HCT116 (cell line): ENCODE measurements around the gene SEMA3G. TPM values are rescaled to one million over a fixed set of nuclear protein-coding genes. Genes with fewer than 3 reads are reported as not detected.

Experiments
- ATAC-seq: fragments of 200-7000 bp; cut with Tn5 transposase; 2 replicates; pipeline ENCODE4 v1.9.1; 2020; ENCODE audit warnings: mild to moderate bottlenecking, moderate library complexity
- BruUV-seq: library from RNA; stranded (reverse); fragments of 400-500 nt; replicated peaks from 2 replicates; lab custom pipeline; 2021; lab: Mats Ljungman, UMichigan
- CTCF ChIA-PET: fragments of 300-600 bp; sonication (Branson Sonifier 250); formaldehyde crosslinking; loops from one replicate; lab custom pipeline; 2021; ENCODE audit warnings: antibody characterized with exemption; lab: Charles Lee
- POLR2A ChIA-PET: fragments of 300-600, 350-600 bp; sonication (Branson Sonifier 250); formaldehyde crosslinking; loops from one replicate; lab custom pipeline; 2021; ENCODE audit warnings: antibody characterized with exemption; lab: Charles Lee
- RAD21 ChIA-PET, 2 experiments: fragments of 300-600 bp; sonication (Branson Sonifier 250); formaldehyde crosslinking; loops; one replicate each; lab custom pipeline; 2023; ENCODE audit warnings: low total read pairs in 2 of 2; ENCODE audit not compliant: uncharacterized antibody in 2 of 2, unreplicated experiment in 2 of 2, low non-redundant PET in 1 of 2; lab: Charles Lee
- DNase-seq: peaks from one replicate; pipeline ENCODE4 v3.0.0-alpha.2; 2010; ENCODE audit warnings: low read depth, low spot score
- H2AFZ ChIP-seq: fragments of 200-600 bp; shearing (Covaris generic), sonication (generic); 2 replicates; pipeline ENCODE4 v1.6.1; 2017; ENCODE audit warnings: low read depth, mixed run types, mixed read lengths, antibody characterized with exemption, low read length; ENCODE audit not compliant: poor library complexity, severe bottlenecking
- H3K27ac ChIP-seq: 2 replicates; pipeline ENCODE4 v1.5.1; 2012; ENCODE audit warnings: low read depth, low read length
- H3K27me3 ChIP-seq: fragments of 200-600 bp; sonication (generic); 2 replicates; pipeline ENCODE4 v1.6.1; 2016; ENCODE audit warnings: mixed run types, low read length, mixed read lengths; ENCODE audit not compliant: insufficient read depth
- H3K36me3 ChIP-seq, 2 experiments: fragments of 200-500 bp in 1 of 2; fragments of 200-600 bp in 1 of 2; sonication (Bioruptor generic) in 1 of 2; sonication (generic) in 1 of 2; 2 replicates each; pipeline versions ENCODE4 v1.5.1 to v1.6.1; 2014 to 2016; ENCODE audit warnings: low read length in 2 of 2, inconsistent platforms in 1 of 2, mixed read lengths in 1 of 2, mixed run types in 1 of 2; ENCODE audit not compliant: insufficient read depth in 2 of 2, control insufficient read depth in 1 of 2
- H3K4me1 ChIP-seq, 2 experiments: fragments of 200-600 bp in 1 of 2; sonication (generic) in 1 of 2; 2 replicates each; pipeline versions ENCODE4 v1.5.1 to v1.6.1; 2012 to 2017; ENCODE audit warnings: low read length in 2 of 2, inconsistent platforms in 1 of 2, mild to moderate bottlenecking in 1 of 2, mixed read lengths in 1 of 2, mixed run types in 1 of 2, moderate library complexity in 1 of 2; ENCODE audit not compliant: insufficient read depth in 2 of 2, control insufficient read depth in 1 of 2
- H3K4me2 ChIP-seq: fragments of 200-600 bp; sonication (generic); 2 replicates; pipeline ENCODE4 v1.6.1; 2017; ENCODE audit warnings: mixed run types, low read length, mixed read lengths
- H3K4me3 ChIP-seq, 2 experiments: fragments of 200-600 bp in 1 of 2; sonication (generic) in 1 of 2; replicated peaks in 1 of 2; 2 replicates each; pipeline ENCODE4 v1.5.1; 2011 to 2016; ENCODE audit warnings: low read length in 2 of 2, control low read depth in 1 of 2, low read depth in 1 of 2, mild to moderate bottlenecking in 1 of 2, mixed read lengths in 1 of 2, mixed run types in 1 of 2
- H3K79me2 ChIP-seq: fragments of 200-600 bp; sonication (generic); 2 replicates; pipeline ENCODE4 v1.6.1; 2017; ENCODE audit warnings: mild to moderate bottlenecking, mixed run types, low read length, moderate library complexity, mixed read lengths; ENCODE audit not compliant: insufficient read depth
- H3K9ac ChIP-seq: fragments of 200-600 bp; sonication (generic); 2 replicates; pipeline ENCODE4 v1.6.1; 2016; ENCODE audit warnings: low read length, mixed read lengths
- H3K9me2 ChIP-seq: fragments of 200-600 bp; sonication (generic), shearing (Covaris generic); 2 replicates; pipeline ENCODE4 v1.6.1; 2017; ENCODE audit warnings: mixed run types, mild to moderate bottlenecking, moderate library complexity; ENCODE audit not compliant: insufficient read depth
- H3K9me3 ChIP-seq, 2 experiments: fragments of 200-500 bp in 1 of 2; fragments of 200-600 bp in 1 of 2; sonication (Bioruptor generic) in 1 of 2; sonication (generic) in 1 of 2; 2 replicates each; pipeline ENCODE4 v1.6.1; 2014 to 2017; ENCODE audit warnings: low read length in 2 of 2, mixed read lengths in 2 of 2, inconsistent platforms in 1 of 2, low read depth in 1 of 2, mild to moderate bottlenecking in 1 of 2, mixed run types in 1 of 2, moderate library complexity in 1 of 2; ENCODE audit not compliant: control insufficient read depth in 1 of 2, insufficient read depth in 1 of 2
- H4K20me1 ChIP-seq: fragments of 200-600 bp; sonication (generic), shearing (Covaris generic); 2 replicates; pipeline ENCODE4 v1.6.1; 2017; ENCODE audit warnings: mixed run types, mild to moderate bottlenecking, moderate library complexity; ENCODE audit not compliant: insufficient read depth
- ATF3 ChIP-seq: IDR thresholded peaks from 2 replicates; pipeline ENCODE4 v1.6.1; 2012
- CBX3 ChIP-seq: IDR thresholded peaks from 2 replicates; pipeline ENCODE4 v1.6.1; 2012; ENCODE audit warnings: low read depth
- CTCF ChIP-seq, 3 experiments: fragments of 200-600 bp in 1 of 3; sonication (generic) in 1 of 3; IDR thresholded peaks in 2 of 3; conservative IDR thresholded peaks in 1 of 3; 2 replicates each; pipeline ENCODE4 v1.5.1; 2012 to 2017; ENCODE audit warnings: low read depth in 2 of 3, low read length in 2 of 3, antibody characterized with exemption in 1 of 3, borderline replicate concordance in 1 of 3, control low read depth in 1 of 3, mild to moderate bottlenecking in 1 of 3, mixed read lengths in 1 of 3, mixed run types in 1 of 3, moderate library complexity in 1 of 3; ENCODE audit not compliant: insufficient read depth in 1 of 3
- EGR1 ChIP-seq: IDR thresholded peaks from 2 replicates; pipeline ENCODE4 v1.6.1; 2012; ENCODE audit warnings: low read depth
- EZH2 ChIP-seq: fragments of 200-600 bp; sonication (generic); IDR thresholded peaks from 2 replicates; pipeline ENCODE4 v1.6.1; 2017; ENCODE audit warnings: antibody characterized with exemption, mixed run types
- JUND ChIP-seq: IDR thresholded peaks from 2 replicates; pipeline ENCODE4 v1.6.1; 2012
- POLR2A ChIP-seq: IDR thresholded peaks from 2 replicates; pipeline ENCODE4 v1.7.0; 2011; ENCODE audit warnings: borderline replicate concordance; ENCODE audit not compliant: insufficient read depth, insufficient read length; ENCODE audit errors: extremely low read depth
- POLR2AphosphoS5 ChIP-seq: IDR thresholded peaks from 2 replicates; pipeline ENCODE4 v1.6.1; 2011; ENCODE audit warnings: mild to moderate bottlenecking, low read depth, low read length, moderate library complexity
- SP1 ChIP-seq: IDR thresholded peaks from 2 replicates; pipeline ENCODE4 v1.6.1; 2012; ENCODE audit warnings: low read depth
- SRF ChIP-seq: IDR thresholded peaks from 2 replicates; pipeline ENCODE4 v1.6.1; 2012; ENCODE audit warnings: low read depth
- YY1 ChIP-seq: IDR thresholded peaks from 2 replicates; pipeline ENCODE4 v1.6.1; 2011; ENCODE audit warnings: low read length, low read depth, moderate library complexity, mild to moderate bottlenecking; ENCODE audit not compliant: insufficient replicate concordance; ENCODE audit errors: extremely low read depth
- ZNF274 ChIP-seq: fragments of 200-500 bp; sonication (Bioruptor generic); IDR thresholded peaks from 2 replicates; pipeline ENCODE4 v1.6.1; 2014; ENCODE audit warnings: mild to moderate bottlenecking, low read depth, low read length, inconsistent platforms
- intact Hi-C: fragments of 100-400 bp; cut with micrococcal nuclease; formaldehyde crosslinking; loops from 2 replicates; pipeline ENCODE4 v1.10.0; 2022
- total RNA-seq: library from RNA; stranded (reverse); gene quantifications from one replicate; pipeline ENCODE4 v1.2.1, GENCODE V29; 2021; ENCODE audit not compliant: unreplicated experiment

The SEMA3G gene
- total RNA-seq, 1 experiment from 2014 or later: 4.2 TPM

GRCh38 chr3:52405066-52405465 lies 39.8 kb downstream of the SEMA3G start:
- no peak for DNase-seq
- no peak overlapping the region for H3K4me2 ChIP-seq
- H3K9ac ChIP-seq: no peak overlapping the region
- ChIA-PET POLR2A (interaction anchor here (0.7 kb wide), 1 partner anchor 26 kb away, joined by 3 read pairs; no protein-coding TSS in a partner anchor), CTCF (no interaction called here), RAD21 (no interaction called here)
- no peaks in the 10 kb centered on the region for H3K9me2 ChIP-seq
- no peak for ATAC-seq
- H4K20me1 ChIP-seq: no peaks in the 10 kb centered on the region
- H3K9me3 ChIP-seq: no peaks in the 10 kb centered on the region
- peaks cover 6 to 9% of the 10 kb centered on the region in 2 experiments; a peak in 3 of 4 replicates for H3K4me1 ChIP-seq
- no peak overlapping the region for H3K4me3 ChIP-seq
- peaks cover 31 to 70% of the 10 kb centered on the region in 2 experiments for H3K36me3 ChIP-seq
- H3K27ac ChIP-seq: no peak overlapping the region
- no peak for TF ChIP-seq ATF3
- TF ChIP-seq CBX3: no peak
- TF ChIP-seq POLR2AphosphoS5: no peak
- TF ChIP-seq JUND: no peak
- no peak for TF ChIP-seq CTCF (IDR thresholded peaks at IDR 0.05 in 2 of 3, conservative IDR thresholded peaks at IDR 0.05 in 1 of 3; ENCODE audit: borderline replicate concordance in 1 of 3, insufficient read depth in 1 of 3, low read depth in 2 of 3, low read length in 2 of 3)
- no peak for TF ChIP-seq EZH2
- TF ChIP-seq EGR1: no peak
- TF ChIP-seq YY1: no peak
- no peak for TF ChIP-seq SP1
- TF ChIP-seq POLR2A: no peak
- TF ChIP-seq SRF: no peak
- no peak for TF ChIP-seq ZNF274
- TF ChIP-seq, all 23 proteins: peak for 0
- intact Hi-C loops: no loop called here
- BruUV-seq: no TSS peak
- H2AFZ ChIP-seq: no peak overlapping the region
- H3K27me3 ChIP-seq: no peaks in the 10 kb centered on the region
- H3K79me2 ChIP-seq: peaks cover 23% of the 10 kb centered on the region
